OCI-LY7 (cell line): ENCODE results near the gene GNLY. TPM values are rescaled to one million over a fixed set of nuclear protein-coding genes. Genes with fewer than 3 reads are reported as not detected.
"Not testable (repeated sequence)": the region's sequence is repeated elsewhere in the genome, so short reads cannot be mapped to it uniquely, and the experiment has no call there.

Experiments
- BruUV-seq: library from RNA; stranded (reverse); fragments of 400-500 nt; replicated peaks from 2 replicates; lab custom pipeline; 2021; lab: Mats Ljungman, UMichigan
- CTCF ChIA-PET: fragments of 300-600 bp; sonication (Branson Sonifier 250); formaldehyde crosslinking; loops from one replicate; lab custom pipeline; 2022; ENCODE audit warnings: antibody characterized with exemption; ENCODE audit not compliant: unreplicated experiment; lab: Charles Lee
- POLR2A ChIA-PET: fragments of 300-600 bp; sonication (Branson Sonifier 250); formaldehyde crosslinking; loops from one replicate; lab custom pipeline; 2022; ENCODE audit warnings: antibody characterized with exemption; lab: Charles Lee
- DNase-seq: peaks from one replicate; pipeline ENCODE4 v3.0.0-alpha.2; 2015; ENCODE audit warnings: low spot score
- H2AFZ ChIP-seq: fragments of 200-600 bp; sonication (generic), shearing (Covaris generic); 2 replicates; pipeline ENCODE4 v1.6.1; 2014; ENCODE audit warnings: mild to moderate bottlenecking, antibody characterized with exemption, low read length, moderate library complexity
- H3K27ac ChIP-seq: fragments of 200-600 bp; sonication (generic); 2 replicates; pipeline ENCODE4 v1.5.1; 2014; ENCODE audit warnings: mixed run types, low read depth, mild to moderate bottlenecking, moderate library complexity, low read length, inconsistent platforms; ENCODE audit not compliant: poor library complexity, severe bottlenecking
- H3K36me3 ChIP-seq: fragments of 200-600 bp; sonication (generic); 2 replicates; pipeline ENCODE4 v1.6.1; 2014; ENCODE audit warnings: mild to moderate bottlenecking, antibody characterized with exemption, low read length, moderate library complexity, mixed read lengths; ENCODE audit not compliant: insufficient read depth
- H3K4me1 ChIP-seq: fragments of 200-600 bp; sonication (generic); 2 replicates; pipeline ENCODE4 v1.5.1; 2014; ENCODE audit warnings: mild to moderate bottlenecking, low read length; ENCODE audit not compliant: insufficient read depth, poor library complexity, severe bottlenecking
- H3K4me2 ChIP-seq: fragments of 200-600 bp; sonication (generic); 2 replicates; pipeline ENCODE4 v1.6.1; 2014; ENCODE audit warnings: mild to moderate bottlenecking, low read length
- H3K4me3 ChIP-seq: fragments of 200-600 bp; sonication (generic); 2 replicates; pipeline ENCODE4 v1.5.1; 2014; ENCODE audit warnings: mild to moderate bottlenecking, low read depth, low read length; ENCODE audit not compliant: poor library complexity, severe bottlenecking
- H3K79me2 ChIP-seq: fragments of 200-600 bp; sonication (generic); 2 replicates; pipeline ENCODE4 v1.6.1; 2016; ENCODE audit warnings: low read depth, mild to moderate bottlenecking, low read length, moderate library complexity, mixed read lengths; ENCODE audit not compliant: insufficient read depth
- H3K9me2 ChIP-seq: fragments of 200-600 bp; sonication (generic); 2 replicates; pipeline ENCODE4 v1.6.1; 2016; ENCODE audit warnings: mild to moderate bottlenecking, low read length, mixed read lengths; ENCODE audit not compliant: insufficient read depth
- H3K9me3 ChIP-seq: fragments of 200-600 bp; sonication (generic); 2 replicates; pipeline ENCODE4 v1.6.1; 2014; ENCODE audit warnings: mild to moderate bottlenecking, mixed run types, low read length, mixed read lengths
- H4K20me1 ChIP-seq: fragments of 200-600 bp; sonication (generic); 2 replicates; pipeline ENCODE4 v1.6.1; 2014; ENCODE audit warnings: mild to moderate bottlenecking, antibody characterized with exemption, low read length, moderate library complexity, mixed read lengths; ENCODE audit not compliant: insufficient read depth
- CTCF ChIP-seq: fragments of 200-600 bp; sonication (generic); conservative IDR thresholded peaks from 2 replicates; pipeline ENCODE4 v1.5.1; 2014; ENCODE audit warnings: mild to moderate bottlenecking, antibody characterized with exemption, low read length, moderate library complexity, mixed read lengths
- EZH2phosphoT487 ChIP-seq: fragments of 200-600 bp; sonication (generic); IDR thresholded peaks from 2 replicates; pipeline ENCODE4 v1.6.1; 2018; ENCODE audit warnings: low read depth, borderline replicate concordance, mild to moderate bottlenecking, mixed run types, antibody characterized with exemption, low read length, moderate library complexity, mixed read lengths
- intact Hi-C: fragments of 100-400 bp; cut with micrococcal nuclease; formaldehyde crosslinking; loops from one replicate; pipeline ENCODE4 v1.10.0; 2022; ENCODE audit not compliant: unreplicated experiment
- total RNA-seq, 2 experiments: library from RNA; depleted of rRNA in 1 of 2; stranded (reverse); fragments of >200 nt in 1 of 2; shearing (Covaris generic) in 1 of 2; gene quantifications; 2 replicates each; pipeline ENCODE4 v1.2.3, GENCODE V29; 2014 to 2022

Gene GNLY
- total RNA-seq, 2 experiments from 2014 or later, result not detected

- H3K9me2 ChIP-seq, H3K4me1 ChIP-seq, H4K20me1 ChIP-seq, DNase-seq, H2AFZ ChIP-seq, CTCF ChIA-PET, H3K4me3 ChIP-seq, H3K4me2 ChIP-seq, H3K79me2 ChIP-seq, intact Hi-C loops, H3K36me3 ChIP-seq, H3K9me3 ChIP-seq, H3K27ac ChIP-seq, BruUV-seq: not testable (repeated sequence)
- POLR2A ChIA-PET, result interaction anchor here (0.9 kb wide), 1 partner anchor 11 kb away, joined by 3 read pairs; no protein-coding TSS in a partner anchor
These were observed 23.7 kb upstream of the GNLY start for GRCh38 chr2:85670416-85670815.

- intact Hi-C loops, result no loop called here
- Histone ChIP-seq H3K79me2 (no peaks in the 10 kb centered on the region), H3K4me1 (peaks cover 4% of the 10 kb centered on the region), H3K9me2 (no peaks in the 10 kb centered on the region), H2AFZ (no peak overlapping the region), H3K4me3 (no peak overlapping the region), H3K4me2 (no peak overlapping the region), H4K20me1 (no peaks in the 10 kb centered on the region), H3K27ac (no peak overlapping the region), H3K9me3 (no peaks in the 10 kb centered on the region), H3K36me3 (no peaks in the 10 kb centered on the region)
- BruUV-seq, result no TSS peak
- DNase-seq, result no peak
- ChIA-PET CTCF (no interaction called here), POLR2A (interaction anchor here (0.6 kb wide), 1 partner anchor 43 kb away, joined by 3 read pairs; no protein-coding TSS in a partner anchor)
- TF ChIP-seq EZH2phosphoT487, result no peak
- no peak for TF ChIP-seq CTCF
These were observed 21.7 kb upstream of the GNLY start for GRCh38 chr2:85672456-85672855.

- ChIA-PET POLR2A (no interaction called here), CTCF (no interaction called here)
- intact Hi-C loops, result no loop called here
These were observed 20.3 kb upstream of the GNLY start for GRCh38 chr2:85673716-85674375.

More at GRCh38 chr2:85673716-85674375, 20.3 kb upstream of the GNLY start:
- Histone ChIP-seq H3K9me3 (no peaks in the 10 kb centered on the region), H3K36me3 (no peaks in the 10 kb centered on the region), H2AFZ (no peak overlapping the region), H4K20me1 (no peaks in the 10 kb centered on the region), H3K79me2 (no peaks in the 10 kb centered on the region), H3K4me2 (no peak overlapping the region), H3K9me2 (no peaks in the 10 kb centered on the region), H3K27ac (no peak overlapping the region), H3K4me1 (peaks cover 4% of the 10 kb centered on the region), H3K4me3 (no peak overlapping the region)
- no peak for TF ChIP-seq EZH2phosphoT487
- TF ChIP-seq CTCF, result no peak
- no TSS peak for BruUV-seq
- no peak for DNase-seq
